Ovary (tissue), 1 donor: ENCODE results near the gene LRRC61.

Experiments
- EP300 ChIP-seq: sonication (generic); formaldehyde crosslinking; IDR thresholded peaks from one replicate; pipeline ENCODE4 v1.6.1; 2017; ENCODE audit warnings: antibody characterized with exemption
- POLR2A ChIP-seq: fragments of 450-650 bp; IDR thresholded peaks from one replicate; pipeline ENCODE4 v1.6.1; 2017; ENCODE audit warnings: antibody characterized with exemption, mild to moderate bottlenecking, moderate library complexity

GRCh38 chr7:150342121-150342408 lies 18.9 kb downstream of the LRRC61 start:
- TF ChIP-seq EP300: no peak
- TF ChIP-seq POLR2A: no peak
